Transverse colon (tissue), 3 donors: ENCODE data around the gene GCLM.

ENCODE experiments used
- EP300 ChIP-seq: sonication (generic); formaldehyde crosslinking; IDR thresholded peaks from one replicate; pipeline ENCODE4 v1.6.1; 2017; ENCODE audit warnings: antibody characterized with exemption, low read depth
- TF ChIP-seq, protein P1 (sequence below), 5 experiments: fragments of 200-600 bp in 3 of 5; fragments of 450-650 bp in 2 of 5; sonication (generic) in 3 of 5; IDR thresholded peaks; 1 replicate in 2 of 5; 2 replicates in 3 of 5; pipeline ENCODE4 v1.5.1; 2016 to 2017; ENCODE audit warnings: antibody characterized with exemption in 5 of 5, inconsistent platforms in 3 of 5, mild to moderate bottlenecking in 2 of 5, moderate library complexity in 1 of 5

DNA sequence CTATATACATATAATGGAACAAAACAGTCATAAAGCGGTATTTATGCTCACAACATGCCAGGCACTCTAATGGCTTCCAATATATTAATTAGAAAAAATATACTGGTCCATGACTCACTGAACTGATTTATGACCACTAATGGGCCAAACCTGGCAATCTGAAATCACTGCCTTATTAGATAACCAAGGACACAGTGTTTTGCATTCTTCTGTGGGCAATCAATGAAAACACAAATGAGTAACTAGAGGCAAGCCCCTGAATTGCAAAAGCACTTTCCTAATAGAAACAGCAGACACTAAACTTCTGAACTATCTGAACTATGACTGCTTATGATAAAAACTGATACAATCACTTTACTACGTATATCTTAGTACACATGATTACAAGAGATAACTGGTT is 3.5 kb downstream of the GCLM start:
- TF ChIP-seq, protein P1, sequence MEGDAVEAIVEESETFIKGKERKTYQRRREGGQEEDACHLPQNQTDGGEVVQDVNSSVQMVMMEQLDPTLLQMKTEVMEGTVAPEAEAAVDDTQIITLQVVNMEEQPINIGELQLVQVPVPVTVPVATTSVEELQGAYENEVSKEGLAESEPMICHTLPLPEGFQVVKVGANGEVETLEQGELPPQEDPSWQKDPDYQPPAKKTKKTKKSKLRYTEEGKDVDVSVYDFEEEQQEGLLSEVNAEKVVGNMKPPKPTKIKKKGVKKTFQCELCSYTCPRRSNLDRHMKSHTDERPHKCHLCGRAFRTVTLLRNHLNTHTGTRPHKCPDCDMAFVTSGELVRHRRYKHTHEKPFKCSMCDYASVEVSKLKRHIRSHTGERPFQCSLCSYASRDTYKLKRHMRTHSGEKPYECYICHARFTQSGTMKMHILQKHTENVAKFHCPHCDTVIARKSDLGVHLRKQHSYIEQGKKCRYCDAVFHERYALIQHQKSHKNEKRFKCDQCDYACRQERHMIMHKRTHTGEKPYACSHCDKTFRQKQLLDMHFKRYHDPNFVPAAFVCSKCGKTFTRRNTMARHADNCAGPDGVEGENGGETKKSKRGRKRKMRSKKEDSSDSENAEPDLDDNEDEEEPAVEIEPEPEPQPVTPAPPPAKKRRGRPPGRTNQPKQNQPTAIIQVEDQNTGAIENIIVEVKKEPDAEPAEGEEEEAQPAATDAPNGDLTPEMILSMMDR (IDR thresholded peaks at IDR 0.05) = no peak
- no peak for TF ChIP-seq EP300
